CD4-positive, alpha-beta T cell (primary cell): ENCODE measurements around the gene RNF5. TPM values are rescaled to one million over a fixed set of nuclear protein-coding genes. Genes with fewer than 3 reads are reported as not detected.

ENCODE experiments used
- ATAC-seq: fragments of 200-7000 bp; cut with Tn5 transposase; one replicate; pipeline ENCODE4 v1.10.0; 2022; ENCODE audit warnings: mild to moderate bottlenecking; ENCODE audit not compliant: poor library complexity
- CTCF ChIA-PET: fragments of 350-600 bp; sonication (Branson Sonifier 250); formaldehyde crosslinking; loops from one replicate; lab custom pipeline; 2021; ENCODE audit warnings: antibody characterized with exemption, inconsistent platforms; lab: Charles Lee
- POLR2A ChIA-PET: fragments of 350-600 bp; sonication (Branson Sonifier 250); formaldehyde crosslinking; loops from one replicate; lab custom pipeline; 2021; ENCODE audit warnings: antibody characterized with exemption, inconsistent platforms; lab: Charles Lee
- DNase-seq, 14 experiments: peaks; one replicate each; pipeline ENCODE4 v3.0.0-alpha.2; 2013 to 2020; ENCODE audit warnings: mixed read lengths in 2 of 14
- H3K27ac ChIP-seq, 2 donors: one replicate each; pipeline versions ENCODE4 v1.5.1 to v1.7.0; 2013; ENCODE audit warnings: low read length in 2 of 2, low read depth in 1 of 2, mild to moderate bottlenecking in 1 of 2
- H3K27me3 ChIP-seq, 2 experiments: 1 replicate in 1 of 2; 2 replicates in 1 of 2; pipeline versions ENCODE4 v1.6.1 to v1.7.0; 2013; ENCODE audit warnings: low read length in 2 of 2, control low read depth in 1 of 2, mild to moderate bottlenecking in 1 of 2, moderate library complexity in 1 of 2; ENCODE audit not compliant: insufficient read depth in 2 of 2, control insufficient read depth in 1 of 2
- H3K36me3 ChIP-seq: one replicate; pipeline ENCODE4 v1.6.1; 2013; ENCODE audit warnings: low read length, control low read depth; ENCODE audit not compliant: insufficient read depth
- H3K4me1 ChIP-seq: one replicate; pipeline ENCODE4 v1.6.1; 2013; ENCODE audit warnings: low read length, control low read depth; ENCODE audit not compliant: insufficient read depth
- H3K4me3 ChIP-seq: one replicate; pipeline ENCODE4 v1.5.1; 2013; ENCODE audit warnings: mild to moderate bottlenecking, low read length, moderate library complexity
- H3K9me3 ChIP-seq, 2 experiments: 1 replicate in 1 of 2; 2 replicates in 1 of 2; pipeline versions ENCODE4 v1.6.1 to v1.7.0; 2013; ENCODE audit warnings: low read length in 2 of 2, mild to moderate bottlenecking in 2 of 2, control low read depth in 1 of 2, moderate library complexity in 1 of 2; ENCODE audit not compliant: control insufficient read depth in 1 of 2, insufficient read depth in 1 of 2
- H3K27ac Mint-ChIP-seq: one replicate; pipeline ENCODE4 v1.8.0; 2020; ENCODE audit warnings: mixed read lengths
- H3K27me3 Mint-ChIP-seq: one replicate; pipeline ENCODE4 v1.8.0; 2021; ENCODE audit warnings: mixed read lengths
- H3K36me3 Mint-ChIP-seq: one replicate; pipeline ENCODE4 v1.8.0; 2021; ENCODE audit warnings: low read depth, mixed read lengths
- H3K4me1 Mint-ChIP-seq: one replicate; pipeline ENCODE4 v1.8.0; 2021; ENCODE audit warnings: low read depth, mixed read lengths
- H3K4me3 Mint-ChIP-seq: one replicate; pipeline ENCODE4 v1.8.0; 2020; ENCODE audit warnings: mild to moderate bottlenecking, mixed read lengths
- H3K9me3 Mint-ChIP-seq: one replicate; pipeline ENCODE4 v1.8.0; 2020; ENCODE audit warnings: mixed read lengths
- CTCF ChIP-seq: fragments of 200-600 bp; IDR thresholded peaks from one replicate; pipeline ENCODE4 v1.8.0; 2022; ENCODE audit warnings: antibody characterized with exemption, mild to moderate bottlenecking
- intact Hi-C, 2 experiments: fragments of 100-400 bp; cut with DNase I in 1 of 2; cut with micrococcal nuclease in 1 of 2; formaldehyde crosslinking; loops; one replicate each; pipeline versions ENCODE4 v1.15.1 to v1.9.0; 2023 to 2025; cut with DNase I, micrococcal nuclease
- total RNA-seq, 174 experiments: library from RNA in 2 of 174; stranded (reverse) in 2 of 174; gene quantifications; one replicate each; pipeline ENCODE4 v1.2.3 and lab custom pipeline; 2021 to 2026

RNF5 gene
- total RNA-seq, 2 experiments from 2014 or later = 9.6 to 9.9 TPM

GRCh38 chr6:32168350-32168749 is 9.9 kb upstream of the RNF5 start:
- no peak overlapping the region for H3K27ac Mint-ChIP-seq
- H3K4me1 Mint-ChIP-seq = peaks cover 25% of the 10 kb centered on the region
- no peaks in the 10 kb centered on the region for H3K9me3 Mint-ChIP-seq
- POLR2A ChIA-PET = no interaction called here
- H3K36me3 ChIP-seq = peaks cover 47% of the 10 kb centered on the region
- H3K4me3 ChIP-seq = no peak overlapping the region
- intact Hi-C loops = no loop called here
- ATAC-seq (no peak), DNase-seq (no peak)
- H3K27me3 Mint-ChIP-seq = no peaks in the 10 kb centered on the region
- CTCF ChIA-PET = no interaction called here
- H3K36me3 Mint-ChIP-seq = peaks cover 54% of the 10 kb centered on the region
- no peaks in the 10 kb centered on the region for H3K9me3 ChIP-seq
- H3K27me3 ChIP-seq = no peaks in the 10 kb centered on the region
- no peak for TF ChIP-seq CTCF
- H3K4me1 ChIP-seq = peaks cover 6% of the 10 kb centered on the region
- no peak overlapping the region for H3K4me3 Mint-ChIP-seq
- no peak overlapping the region for H3K27ac ChIP-seq

GRCh38 chr6:32168807-32169591 is 9.2 kb upstream of the RNF5 start:
- peaks cover 45% of the 10 kb centered on the region for H3K36me3 ChIP-seq
- POLR2A ChIA-PET = interaction anchor here (1.0 kb wide), 1 partner anchor 8 kb away, joined by 3 read pairs; no protein-coding TSS in a partner anchor
- TF ChIP-seq CTCF = no peak
- Mint-ChIP-seq H3K4me1 (peaks cover 32% of the 10 kb centered on the region), H3K4me3 (no peak overlapping the region), H3K9me3 (no peaks in the 10 kb centered on the region), H3K27me3 (no peaks in the 10 kb centered on the region), H3K27ac (no peak overlapping the region), H3K36me3 (peaks cover 54% of the 10 kb centered on the region)
- CTCF ChIA-PET = no interaction called here
- ATAC-seq = no peak
- intact Hi-C loops = no loop called here
- no peaks in the 10 kb centered on the region for H3K9me3 ChIP-seq
- H3K4me1 ChIP-seq = peaks cover 13% of the 10 kb centered on the region
- DNase-seq = no peak
- no peak overlapping the region for H3K4me3 ChIP-seq
- H3K27ac ChIP-seq = no peak overlapping the region
- H3K27me3 ChIP-seq = no peaks in the 10 kb centered on the region

GRCh38 chr6:32170294-32170693 is 7.9 kb upstream of the RNF5 start:
- Mint-ChIP-seq H3K27me3 (no peaks in the 10 kb centered on the region), H3K36me3 (peaks cover 48% of the 10 kb centered on the region), H3K27ac (no peak overlapping the region), H3K4me3 (no peak overlapping the region), H3K9me3 (no peaks in the 10 kb centered on the region), H3K4me1 (peaks cover 42% of the 10 kb centered on the region)
- Histone ChIP-seq H3K4me3 (no peak overlapping the region), H3K27ac (no peak overlapping the region), H3K36me3 (peaks cover 45% of the 10 kb centered on the region), H3K4me1 (peaks cover 24% of the 10 kb centered on the region), H3K27me3 (no peaks in the 10 kb centered on the region), H3K9me3 (no peaks in the 10 kb centered on the region)
- DNase-seq (no peak), ATAC-seq (no peak)
- CTCF ChIA-PET = no interaction called here
- intact Hi-C loops = loop anchor here in 1 of 2 experiments (10.0 kb wide), 1 partner anchor 195 kb away; the partner anchor contains the start of gene DXO
- POLR2A ChIA-PET = no interaction called here
- no peak for TF ChIP-seq CTCF
